ENCODE measurements around the gene CCDC39.
"Not testable (repeated sequence)": the region's sequence is repeated elsewhere in the genome, so short reads cannot be mapped to it uniquely, and the experiment has no call there.

CCDC39 gene

DNA sequence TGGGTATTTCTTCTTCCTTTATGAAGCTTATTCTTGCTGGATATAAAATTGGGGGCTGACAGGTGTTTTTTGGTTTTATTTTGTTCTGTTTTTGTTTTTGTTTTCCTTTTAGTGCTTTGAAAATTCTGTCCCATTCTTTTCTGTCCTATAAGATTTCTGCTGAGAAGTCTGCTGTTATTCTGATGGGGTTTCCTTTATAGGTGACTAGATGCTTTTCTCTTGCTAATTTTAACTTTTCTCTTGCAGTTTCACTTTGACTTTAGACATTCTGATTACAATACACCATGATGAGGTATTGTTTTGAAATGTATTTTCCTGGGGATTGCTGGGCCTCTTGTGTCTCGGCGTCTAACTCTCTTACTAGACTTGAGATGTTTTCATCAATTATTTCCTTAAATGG, 54.6 kb downstream of the CCDC39 start:
- no peak for DNase-seq (ENCODE audit: low read depth)

DNA sequence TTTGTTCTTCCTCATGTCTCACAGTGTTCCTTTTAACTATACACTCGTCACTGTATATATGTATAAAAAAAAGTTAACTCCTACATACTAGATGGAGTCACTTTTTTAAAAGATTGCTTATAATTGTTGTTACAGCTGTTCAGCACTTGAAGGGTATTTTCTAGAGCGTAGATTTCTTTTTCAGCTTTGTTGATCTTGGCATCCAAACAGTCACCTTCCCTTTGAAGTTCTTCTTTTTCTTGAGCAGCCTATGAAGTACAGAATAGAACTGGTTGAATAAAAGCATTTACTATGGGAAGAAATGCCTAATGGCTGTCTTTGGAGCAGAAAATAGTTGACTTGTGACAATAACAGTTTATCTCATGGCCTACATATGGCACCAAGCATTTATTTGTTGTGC, 59.6 kb downstream of the CCDC39 start:
- no peak for DNase-seq (ENCODE audit: low read depth)

DNA sequence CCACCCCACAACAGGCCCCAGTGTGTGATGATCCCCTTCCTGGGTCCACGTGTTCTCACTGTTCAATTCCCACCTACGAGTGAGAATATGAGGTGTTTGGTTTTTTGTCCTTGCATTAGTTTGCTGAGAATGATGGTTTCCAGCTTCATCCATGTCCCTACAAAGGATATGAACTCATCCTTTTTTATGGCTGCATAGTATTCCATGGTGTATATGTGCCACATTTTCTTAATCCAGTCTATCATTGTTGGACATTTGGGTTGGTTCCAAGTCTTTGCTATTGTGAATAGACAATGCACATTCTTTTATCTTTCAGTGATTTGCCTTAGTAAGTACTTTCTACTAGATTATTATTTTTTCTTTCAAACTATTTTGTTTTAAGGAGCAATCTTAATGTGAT, 60.7 kb downstream of the CCDC39 start:
- not testable (repeated sequence) for DNase-seq (ENCODE audit: low read depth)

DNA sequence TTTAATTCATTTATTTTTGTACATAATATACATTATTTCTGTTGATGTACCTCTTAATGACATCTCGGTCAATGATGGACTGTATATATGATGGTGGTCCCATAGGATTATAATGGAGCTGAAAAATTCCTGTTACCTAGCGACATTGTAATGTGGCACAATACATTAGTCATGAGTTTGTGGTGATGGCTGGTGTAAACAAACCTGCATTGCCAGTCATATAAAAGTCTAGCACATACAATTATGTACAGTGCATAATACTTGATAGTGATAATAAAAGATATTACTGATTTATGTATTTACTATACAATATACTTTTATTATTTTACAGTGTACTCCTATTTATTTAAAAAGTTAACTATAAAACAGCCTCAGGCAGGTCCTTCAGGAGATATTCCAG, 62.2 kb downstream of the CCDC39 start:
- DNase-seq (ENCODE audit: low read depth), result no peak

DNA sequence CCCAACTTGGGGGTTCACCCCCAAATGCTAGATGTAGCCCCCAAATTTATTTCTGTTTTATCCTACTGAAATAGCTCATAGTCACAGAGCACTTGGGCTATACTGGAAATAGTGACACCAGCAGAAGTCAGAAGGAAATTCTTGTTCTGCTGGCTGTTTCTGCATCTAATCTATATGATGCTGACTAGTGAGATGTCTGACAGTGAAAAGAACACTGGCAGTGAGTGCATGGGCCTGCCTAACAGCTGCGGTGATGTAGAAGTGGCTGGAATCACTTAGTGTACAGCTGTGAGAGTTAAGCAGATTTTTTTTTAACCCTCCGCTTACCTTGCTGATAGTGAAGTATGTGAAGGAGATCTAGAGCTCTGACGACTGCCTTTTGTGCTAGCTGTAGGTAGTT, 63.3 kb downstream of the CCDC39 start:
- no peak for DNase-seq (ENCODE audit: low read depth)

DNA sequence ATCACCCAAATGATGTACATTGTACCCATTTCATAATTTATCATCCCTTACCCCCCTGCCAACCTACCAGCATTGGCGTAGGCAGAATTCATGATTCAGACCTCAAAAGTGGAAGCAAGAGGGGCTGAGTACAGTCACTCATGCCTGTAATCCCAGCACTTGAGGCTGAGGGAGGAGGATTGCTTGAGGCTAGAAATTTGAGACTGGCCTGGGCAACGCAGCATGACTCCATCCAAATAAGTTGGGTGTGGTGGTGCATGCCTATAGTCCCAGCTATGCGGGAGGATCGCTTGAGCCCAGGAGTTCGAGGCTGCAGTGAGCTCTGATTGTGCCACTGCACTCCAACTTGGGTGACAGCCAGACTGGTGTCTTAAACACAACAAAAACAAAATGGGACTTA, 66.9 kb downstream of the CCDC39 start:
- no peak for DNase-seq (ENCODE audit: low read depth)

DNA sequence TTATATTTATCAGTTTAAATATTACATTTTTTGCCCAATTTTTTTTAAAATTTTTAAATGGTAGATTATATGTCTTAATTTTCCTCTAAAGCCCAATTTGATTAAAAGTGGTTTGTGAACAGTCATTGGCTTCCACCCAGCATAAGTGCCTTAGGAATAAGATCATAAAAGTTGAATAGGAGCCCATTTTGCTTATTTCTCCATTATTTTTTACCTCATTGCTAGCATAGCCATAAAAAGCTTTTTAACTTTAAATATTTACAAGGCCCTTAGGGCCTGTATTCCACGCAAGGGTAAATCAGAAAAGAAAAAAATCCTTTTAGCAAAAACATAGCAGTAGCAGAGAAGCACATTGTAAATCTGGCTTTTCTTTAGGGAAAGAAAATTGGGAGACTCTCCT, 68.3 kb downstream of the CCDC39 start:
- no peak for DNase-seq (ENCODE audit: low read depth)

DNA sequence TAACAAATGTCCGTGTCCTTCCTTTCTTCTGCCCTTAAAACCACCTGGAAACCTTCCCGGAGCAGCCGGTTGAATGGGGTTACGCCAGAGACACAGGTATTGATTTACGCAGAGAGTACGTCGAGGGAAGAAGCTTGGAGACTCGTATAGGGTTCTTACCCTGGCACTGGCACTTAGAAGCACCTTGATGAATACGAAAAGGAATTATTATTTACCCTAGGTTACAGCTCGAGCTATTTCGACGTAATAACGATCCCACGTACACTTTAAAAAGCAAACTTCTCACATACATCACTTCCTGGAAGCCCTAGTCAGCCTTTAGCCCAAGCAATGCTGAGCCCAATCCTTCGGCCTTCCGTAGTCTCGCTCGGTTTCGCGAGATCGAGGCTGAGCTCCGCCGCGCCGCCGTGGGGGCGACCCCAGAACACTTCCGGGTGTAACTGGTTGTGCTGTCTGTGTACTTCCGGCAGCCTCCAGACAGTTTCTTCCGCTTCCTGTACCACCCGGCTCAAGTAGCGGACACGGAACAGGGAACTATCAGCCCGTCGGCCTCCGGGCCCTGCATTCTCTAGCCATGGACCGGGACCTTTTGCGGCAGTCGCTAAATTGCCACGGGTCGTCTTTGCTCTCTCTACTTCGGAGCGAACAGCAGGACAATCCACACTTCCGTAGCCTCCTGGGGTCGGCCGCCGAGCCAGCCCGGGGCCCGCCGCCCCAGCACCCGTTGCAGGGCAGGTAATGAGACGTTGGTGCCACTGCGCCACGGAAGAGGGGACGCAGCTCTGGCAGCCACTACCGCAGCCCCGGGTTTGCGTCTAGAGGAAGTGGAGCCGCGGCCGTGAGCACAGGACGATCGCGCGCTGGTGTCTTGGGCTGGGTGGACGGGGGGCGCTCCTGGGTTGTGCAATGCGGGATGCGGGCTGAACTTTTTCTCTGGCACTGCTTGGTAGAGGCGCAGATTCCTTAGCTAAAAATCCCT, 77.3 kb downstream of the CCDC39 start, which contains the start of gene TTC14:
TSS of gene TTC14 (plus strand) at position 476 of the 979 bp plus-strand sequence. CDS start at position 575, 99 bp downstream.
- DNase-seq (ENCODE audit: low read depth), result peak; percentile 72

DNA sequence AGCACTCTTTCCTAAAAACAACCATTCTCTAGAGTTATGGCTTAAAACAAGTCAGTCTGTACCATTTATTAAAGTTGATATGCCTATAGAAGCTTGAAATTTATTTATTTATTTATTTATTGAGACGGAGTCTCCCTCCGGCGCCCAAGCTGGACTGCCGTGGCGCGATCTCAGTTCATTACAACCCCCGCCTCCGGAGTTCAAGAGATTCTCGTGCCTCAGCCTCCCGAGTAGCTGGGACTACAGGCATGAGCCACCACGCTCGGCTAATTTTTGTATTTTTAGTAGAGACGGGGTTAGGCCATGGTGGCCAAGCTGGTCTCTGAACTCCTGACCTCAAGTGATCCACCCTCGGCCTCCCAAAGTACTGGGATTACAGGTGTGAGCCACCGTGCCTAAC, 78.8 kb downstream of the CCDC39 start:
- DNase-seq (ENCODE audit: low read depth), result no peak

DNA sequence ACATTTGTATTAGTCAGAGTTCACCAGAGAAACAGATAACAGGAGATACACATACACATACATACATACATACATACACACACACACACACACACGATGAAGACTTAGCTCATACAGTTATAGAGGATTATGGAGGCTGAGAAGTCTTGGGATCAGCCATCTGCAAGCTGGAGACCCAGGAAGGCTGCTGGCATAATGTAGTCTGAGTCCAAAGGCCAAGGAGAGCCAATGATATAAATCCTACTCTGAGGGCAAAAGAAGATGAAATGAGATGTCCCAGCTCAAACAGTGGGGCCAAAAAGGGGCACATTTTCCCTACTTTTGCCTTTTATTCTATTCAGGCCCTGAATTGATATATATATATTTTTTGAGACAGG, 83.7 kb downstream of the CCDC39 start:
- no peak for DNase-seq (ENCODE audit: low read depth)

DNA sequence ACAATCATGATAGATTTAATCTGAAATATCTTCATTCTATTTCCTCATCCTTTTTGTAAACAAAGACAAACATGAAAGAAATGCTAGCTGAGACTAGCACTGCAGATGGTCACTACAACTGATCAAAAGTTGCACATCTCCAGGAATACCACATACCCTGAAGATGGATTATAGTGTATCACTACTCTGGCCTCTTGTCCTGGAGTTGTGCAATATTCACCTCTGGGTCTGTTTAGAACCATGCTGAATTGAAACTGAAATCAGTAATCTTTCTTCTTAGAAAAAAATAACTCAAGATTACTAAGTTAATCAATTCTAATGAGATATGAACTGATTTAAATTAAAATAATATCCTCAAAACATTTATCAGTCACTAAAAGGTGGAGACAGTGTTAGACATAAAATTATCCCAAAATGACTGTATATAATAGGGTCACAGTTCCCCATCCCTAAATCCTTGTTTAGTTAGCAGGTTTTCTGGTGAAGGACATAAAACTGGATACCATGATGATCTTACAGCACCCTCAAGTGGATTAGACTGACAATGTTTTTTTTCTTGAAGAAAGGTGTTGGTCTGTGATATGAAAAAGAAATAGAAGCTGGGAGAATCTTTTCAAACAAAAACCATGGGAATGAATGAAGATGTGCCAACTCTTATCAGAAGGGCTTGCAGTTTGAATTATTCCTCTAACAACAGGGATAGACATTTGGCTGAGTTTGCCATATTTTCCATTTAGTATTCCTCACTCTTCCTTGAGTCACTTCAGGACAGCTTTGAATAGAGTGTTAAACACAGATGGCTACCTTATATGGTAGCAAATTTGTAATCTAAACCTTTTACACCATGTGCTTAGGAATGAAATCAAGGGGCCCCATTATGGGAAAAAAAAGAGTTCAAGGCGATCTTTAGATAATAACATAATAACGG, 84.4 kb downstream of the CCDC39 start:
- no peak for DNase-seq (ENCODE audit: low read depth)

DNA sequence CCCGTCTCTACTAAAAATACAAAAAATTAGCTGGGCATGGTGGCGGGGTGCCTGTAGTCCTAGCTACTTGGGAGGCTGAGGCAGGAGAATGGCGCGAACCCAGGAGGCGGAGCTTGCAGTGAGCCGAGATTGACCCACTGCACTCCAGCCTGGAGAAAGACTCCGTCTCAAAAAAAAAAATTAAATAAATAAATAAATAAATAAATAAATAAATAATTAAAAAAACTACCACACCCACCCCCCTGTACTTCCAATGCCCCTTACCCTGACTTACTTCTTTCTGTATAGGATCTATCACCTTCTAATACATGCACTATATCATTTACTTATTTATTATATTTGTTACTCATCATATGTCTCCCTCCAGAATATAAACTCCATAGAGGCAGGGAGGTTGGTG, 85.7 kb downstream of the CCDC39 start:
- DNase-seq (ENCODE audit: low read depth), result not testable (repeated sequence)

DNA sequence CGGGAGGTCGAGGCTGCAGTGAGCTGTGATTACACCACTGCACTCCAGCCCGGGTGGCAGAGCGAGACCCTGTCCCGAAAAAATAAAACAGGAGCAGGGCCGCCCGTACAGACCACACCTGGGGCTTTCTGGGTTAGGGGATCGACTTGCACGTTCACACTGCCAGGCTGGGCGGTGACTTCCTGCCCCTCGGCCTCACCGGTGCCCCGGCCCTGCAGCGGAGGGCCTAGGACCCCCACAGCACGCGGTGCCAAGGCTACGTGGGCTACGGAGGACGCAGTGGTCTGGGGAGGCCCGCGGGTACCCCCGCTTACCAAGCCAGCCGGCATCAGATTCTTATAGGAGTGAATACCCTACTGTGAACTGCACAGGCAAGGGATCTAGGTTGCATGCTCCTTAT, 88.9 kb downstream of the CCDC39 start:
- no peak for DNase-seq (ENCODE audit: low read depth)

DNA sequence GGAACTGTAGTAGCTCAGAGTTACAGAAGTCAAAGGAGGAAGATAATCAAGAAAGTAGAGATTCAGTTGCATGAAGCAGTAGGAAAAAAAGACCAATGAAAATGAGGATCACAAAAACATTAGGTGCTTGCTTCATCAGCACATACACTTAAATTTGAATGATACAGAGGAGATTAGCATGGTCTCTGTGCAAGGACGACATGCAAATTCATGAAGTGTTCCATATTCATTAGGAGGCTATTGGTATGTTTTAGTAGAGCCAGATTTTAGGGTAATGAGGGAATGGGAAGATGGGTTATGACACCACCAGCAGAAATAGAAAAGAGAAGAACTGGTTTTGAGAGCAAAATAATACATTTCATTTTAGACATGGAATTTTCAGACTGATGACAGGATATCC, 98.4 kb downstream of the CCDC39 start:
- no peak for DNase-seq (ENCODE audit: low read depth)

DNA sequence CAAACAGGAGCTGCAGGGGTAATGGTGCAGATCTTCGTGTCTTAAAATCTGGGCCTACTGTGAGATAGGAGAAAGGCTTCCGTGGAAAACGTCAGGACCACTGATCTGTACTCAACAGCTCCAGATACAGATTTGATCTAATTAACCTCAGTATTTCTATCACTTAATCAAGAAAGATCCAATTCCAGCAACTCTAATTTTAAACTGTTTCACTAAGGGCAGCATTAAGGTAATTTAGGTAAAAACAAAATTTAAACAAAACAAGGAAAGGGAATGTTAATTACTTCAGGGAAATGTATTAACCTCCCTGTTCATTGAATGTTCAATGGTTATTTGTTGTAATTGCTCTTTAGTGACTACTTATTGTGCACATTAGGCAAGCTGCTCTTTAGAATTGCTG, 103.7 kb downstream of the CCDC39 start:
- no peak for DNase-seq (ENCODE audit: low read depth)

DNA sequence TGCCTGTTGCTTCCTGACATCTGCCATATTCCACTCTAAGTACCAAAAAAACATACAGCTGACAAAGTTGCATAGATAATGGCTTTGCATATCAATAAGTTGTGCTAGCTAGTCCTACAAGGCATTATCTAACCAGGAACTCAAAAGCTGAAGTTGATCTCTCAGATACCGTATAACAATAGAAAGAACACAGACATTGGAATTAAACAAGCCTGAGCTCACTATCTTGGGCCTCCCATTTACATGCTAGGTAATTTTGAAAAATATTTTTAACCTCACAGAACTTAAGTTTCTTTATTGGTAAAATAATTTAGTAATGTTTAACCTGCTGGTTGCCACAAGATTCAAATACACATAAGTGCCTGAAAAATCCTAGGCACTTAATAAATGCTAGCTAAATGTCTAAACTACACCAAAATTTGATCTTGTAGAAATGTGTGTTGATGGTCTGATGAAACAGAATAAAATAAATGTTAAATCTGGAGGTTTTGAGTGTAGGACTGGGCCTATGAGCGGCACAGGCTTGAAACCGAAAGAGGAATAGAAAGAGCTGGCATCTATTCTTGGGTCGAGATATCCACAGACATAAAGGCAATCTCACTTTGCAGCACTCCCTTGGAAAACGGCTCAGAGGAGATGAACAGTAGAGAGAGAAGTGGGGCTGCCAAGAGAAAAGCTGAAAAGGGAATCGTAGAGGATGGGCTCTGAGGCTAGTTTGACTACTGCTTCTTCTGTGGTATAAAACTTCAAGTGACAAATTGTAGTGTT, 107.3 kb downstream of the CCDC39 start:
- no peak for DNase-seq (ENCODE audit: low read depth)

DNA sequence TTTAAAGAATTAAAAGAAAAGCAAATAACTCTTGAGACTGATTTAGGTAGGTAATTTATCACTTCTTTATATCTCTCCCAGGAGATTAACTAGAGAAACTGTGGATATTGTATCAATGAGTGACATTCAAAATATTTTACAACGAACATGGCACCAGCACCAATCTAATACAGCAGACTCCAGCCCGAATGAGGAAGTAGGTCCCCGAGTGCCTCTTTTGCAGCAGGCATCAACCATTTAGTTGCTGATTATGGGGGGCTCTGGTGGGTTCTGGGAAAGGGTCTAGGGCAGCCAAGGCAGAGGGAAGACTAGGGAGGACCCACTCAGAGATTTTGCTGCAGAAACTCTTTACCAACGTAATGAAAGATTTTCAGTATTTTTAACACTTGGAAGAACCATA, 109.1 kb downstream of the CCDC39 start:
- DNase-seq (ENCODE audit: low read depth), result no peak

DNA sequence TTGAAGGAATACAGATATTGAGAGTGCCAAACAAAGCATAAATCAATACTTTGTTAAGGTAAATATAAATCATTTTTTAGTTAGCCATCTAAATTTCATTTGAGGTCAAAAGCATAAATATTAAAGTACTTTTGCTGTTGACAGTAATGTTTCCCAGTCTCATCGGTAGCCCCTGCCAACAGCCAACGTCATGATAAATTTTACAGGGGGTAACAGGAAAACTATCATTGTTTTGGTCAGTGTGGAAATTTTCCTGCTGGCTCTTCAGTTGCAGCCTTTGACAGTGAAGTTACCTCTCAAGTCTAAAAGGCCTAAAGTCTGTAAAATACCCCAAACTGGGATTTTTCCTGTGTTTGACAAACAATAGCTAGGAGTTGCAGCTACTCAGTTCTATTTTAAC, 114.6 kb downstream of the CCDC39 start:
- DNase-seq (ENCODE audit: low read depth), result no peak

Data from stimulated activated CD8-positive, alpha-beta memory T cell treated with anti-CD3 and anti-CD28 coated beads, Interleukin-15, amount 100 ng/mL, for 24 hours (primary cell).